HepG2 (cell line): ENCODE data around the gene NODAL. TPM values are rescaled to one million over a fixed set of nuclear protein-coding genes. Genes with fewer than 3 reads are reported as not detected.

ENCODE experiments used
- ATAC-seq: fragments of 200-7000 bp; cut with Tn5 transposase; 3 replicates; pipeline ENCODE4 v1.9.1; 2020; ENCODE audit warnings: mild to moderate bottlenecking, moderate library complexity
- BruUV-seq: library from RNA; stranded (reverse); fragments of 400-500 nt; replicated peaks from 2 replicates; lab custom pipeline; 2021; lab: Mats Ljungman, UMichigan
- CTCF ChIA-PET: fragments of 300-600 bp; formaldehyde crosslinking; extraction: SDS; loops from one replicate; lab custom pipeline; 2021; ENCODE audit warnings: low total read pairs, inconsistent platforms, low intra/inter-chr PET ratio; lab: Yijun Ruan, JAX
- POLR2A ChIA-PET: fragments of 350-600 bp; sonication (Branson Sonifier 250); formaldehyde crosslinking; loops from one replicate; lab custom pipeline; 2020; ENCODE audit warnings: antibody characterized with exemption, inconsistent platforms; lab: Yijun Ruan, JAX
- DNase-seq: peaks from one replicate; pipeline ENCODE4 v3.0.0-alpha.2; 2015; ENCODE audit warnings: low spot score
- FAIRE-seq: peaks from 3 replicates; lab custom pipeline; 2011; peaks lifted over from hg19 to GRCh38; lab: Jason Lieb, UNC
- H2AFZ ChIP-seq: one replicate; pipeline ENCODE4 v1.6.1; 2011; ENCODE audit warnings: low read length, inconsistent platforms
- H3K27ac ChIP-seq: fragments of 300-600 bp; 3 replicates; pipeline ENCODE4 v1.8.0; 2011; ENCODE audit warnings: mixed run types, mild to moderate bottlenecking, mixed read lengths, low read length, inconsistent platforms; ENCODE audit not compliant: insufficient read depth; ENCODE audit errors: extremely low read length
- H3K27me3 ChIP-seq, 2 experiments: fragments of 200-600 bp in 1 of 2; 2 replicates in 1 of 2; 3 replicates in 1 of 2; pipeline versions ENCODE4 v1.6.0 to v1.8.0; 2011; ENCODE audit warnings: low read length in 2 of 2, mild to moderate bottlenecking in 2 of 2, moderate library complexity in 2 of 2, inconsistent platforms in 1 of 2; ENCODE audit not compliant: insufficient read depth in 2 of 2, control insufficient read depth in 1 of 2
- H3K36me3 ChIP-seq, 2 experiments: fragments of 200-600 bp in 1 of 2; replicated peaks in 1 of 2; 2 replicates in 1 of 2; 3 replicates in 1 of 2; pipeline versions ENCODE4 v1.5.1 to v1.8.0; 2011; ENCODE audit warnings: low read length in 2 of 2, inconsistent platforms in 1 of 2; ENCODE audit not compliant: insufficient read depth in 2 of 2, control insufficient read depth in 1 of 2
- H3K4me1 ChIP-seq: 2 replicates; pipeline ENCODE4 v1.5.1; 2012; ENCODE audit warnings: low read length, inconsistent platforms; ENCODE audit not compliant: insufficient read depth
- H3K4me2 ChIP-seq: 2 replicates; pipeline ENCODE4 v1.6.0; 2011; ENCODE audit warnings: low read depth, low read length, inconsistent platforms
- H3K4me3 ChIP-seq, 3 experiments: fragments of 200-600 bp in 1 of 3; sonication (generic), shearing (Covaris generic) in 1 of 3; replicated peaks in 1 of 3; 2 replicates each; pipeline ENCODE4 v1.5.1; 2011 to 2016; ENCODE audit warnings: low read length in 3 of 3, inconsistent platforms in 2 of 3, low read depth in 2 of 3, mild to moderate bottlenecking in 2 of 3, control low read depth in 1 of 3, mixed read lengths in 1 of 3; ENCODE audit not compliant: insufficient read depth in 1 of 3
- H3K79me2 ChIP-seq: one replicate; pipeline ENCODE4 v1.6.1; 2011; ENCODE audit warnings: low read length, inconsistent platforms; ENCODE audit not compliant: insufficient read depth
- H3K9ac ChIP-seq: 2 replicates; pipeline ENCODE4 v1.6.0; 2011; ENCODE audit warnings: mild to moderate bottlenecking, low read depth, low read length, inconsistent platforms; ENCODE audit not compliant: insufficient read depth
- H3K9me3 ChIP-seq: 2 replicates; pipeline ENCODE4 v1.5.1; 2012; ENCODE audit warnings: mild to moderate bottlenecking, low read length
- H4K20me1 ChIP-seq: 2 replicates; pipeline ENCODE4 v1.6.0; 2011; ENCODE audit warnings: inconsistent platforms, mild to moderate bottlenecking, low read length, moderate library complexity; ENCODE audit not compliant: insufficient read depth
- FOXK1 ChIP-seq: sonication (generic); formaldehyde crosslinking; IDR thresholded peaks from 2 replicates; pipeline ENCODE4 v1.4.0; 2020; ENCODE audit warnings: low read depth, missing genetic modification reagents, borderline replicate concordance
- SKI ChIP-seq: fragments of 450-650 bp; IDR thresholded peaks from one replicate; pipeline ENCODE4 v1.6.1; 2018; ENCODE audit warnings: mild to moderate bottlenecking; ENCODE audit not compliant: partially characterized antibody
- SOX13 ChIP-seq, 3 experiments: fragments of 450-650 bp in 1 of 3; sonication (generic) in 1 of 3; formaldehyde crosslinking in 1 of 3; IDR thresholded peaks in 2 of 3; conservative IDR thresholded peaks in 1 of 3; 2 replicates each; pipeline versions ENCODE4 v1.5.0 to v1.6.1; 2016 to 2020; ENCODE audit warnings: antibody characterized with exemption in 1 of 3, mild to moderate bottlenecking in 1 of 3, missing compliant biosample characterization in 1 of 3, missing genetic modification reagents in 1 of 3, moderate library complexity in 1 of 3
- SOX5 ChIP-seq: IDR thresholded peaks from 2 replicates; pipeline ENCODE4 v1.6.1; 2016; ENCODE audit warnings: borderline replicate concordance
- SOX6 ChIP-seq, 2 experiments: fragments of 450-650 bp in 1 of 2; sonication (generic) in 1 of 2; formaldehyde crosslinking in 1 of 2; IDR thresholded peaks; 2 replicates each; pipeline versions ENCODE4 v1.4.0 to v1.6.1; 2017 to 2020; ENCODE audit warnings: antibody characterized with exemption in 1 of 2, mild to moderate bottlenecking in 1 of 2, missing genetic modification reagents in 1 of 2
- TFAP4 ChIP-seq: sonication (generic); IDR thresholded peaks from 2 replicates; pipeline ENCODE4 v1.6.1; 2016; ENCODE audit warnings: low read depth, borderline replicate concordance
- WGBS: methylation state at CpG from one replicate; pipeline ENCODE4 v1.1.6; 2017; ENCODE audit warnings: low lambda C conversion rate; 5-methylcytosine and 5-hydroxymethylcytosine counted together
- in situ Hi-C: cut with HindIII; loops from 2 replicates; pipeline ENCODE4 v1.10.0; 2017; ENCODE audit warnings: low pct_unique_long_range_greater_than_20kb; ENCODE audit not compliant: extremely low pct_ligation_motif_present
- intact Hi-C: fragments of 100-400 bp; cut with micrococcal nuclease; formaldehyde crosslinking; loops from one replicate; pipeline ENCODE4 v1.10.0; 2022; ENCODE audit not compliant: unreplicated experiment
- polyA plus RNA-seq, 8 experiments: library from polyadenylated mRNA; depleted of rRNA in 3 of 8; stranded (reverse) in 7 of 8; unstranded in 1 of 8; fragments of >200 nt; fragmentation: Illumina TruSeq in 4 of 8; extraction: Trizol in 4 of 8; gene quantifications; 2 replicates each; pipeline versions ENCODE4 v1.2.1 to v1.2.3, GENCODE V29; 2011 to 2016; ENCODE audit warnings: low read depth in 4 of 8, missing spikeins in 1 of 8, mixed read lengths in 1 of 8; ENCODE audit not compliant: insufficient read depth in 1 of 8
- total RNA-seq, 5 experiments: library from RNA; depleted of rRNA; stranded (reverse); fragments of >200 nt; fragmentation: Illumina TruSeq; extraction: Trizol; gene quantifications; 2 replicates each; pipeline ENCODE4 v1.2.3, GENCODE V29; 2016; ENCODE audit warnings: low read depth in 1 of 5

NODAL gene
- total and polyA plus RNA-seq, 2 of the 13 experiments (the other 11 are each of a cell fraction or from before 2014, with no cell fraction given): not detected

- CTCF ChIA-PET: no interaction called here
- Histone ChIP-seq H3K27ac (no peak overlapping the region), H3K4me2 (no peak overlapping the region), H3K9me3 (no peaks in the 10 kb centered on the region), H3K9ac (no peak overlapping the region), H4K20me1 (no peaks in the 10 kb centered on the region), H2AFZ (no peak overlapping the region), H3K27me3 (no peaks in the 10 kb centered on the region), H3K4me1 (peaks cover 29% of the 10 kb centered on the region), H3K79me2 (no peaks in the 10 kb centered on the region), H3K4me3 (no peak overlapping the region), H3K36me3 (peaks cover 0 to 2% of the 10 kb centered on the region in 2 experiments; a peak in 1 of 5 replicates)
- FAIRE-seq: peak; percentile 34
- in situ Hi-C loops: no loop called here
- no peak for TF ChIP-seq SKI
- TF ChIP-seq SOX13 (IDR thresholded peaks at IDR 0.05): no peak
- peak in 1 of 2 experiments; percentile 72; a peak in 2 of 4 replicates for TF ChIP-seq SOX13 (CRISPR knock-in tag; conservative IDR thresholded peaks at IDR 0.05 in 1 of 2, IDR thresholded peaks at IDR 0.05 in 1 of 2)
- TF ChIP-seq FOXK1 (CRISPR knock-in tag): no peak
- no peak for TF ChIP-seq SOX6 (IDR thresholded peaks at IDR 0.05)
- peak; percentile 48; the same call in 1 of the 2 replicates for TF ChIP-seq SOX6 (CRISPR knock-in tag; IDR thresholded peaks at IDR 0.05)
- TF ChIP-seq TFAP4: peak; percentile 76; the same call in 1 of the 2 replicates
- peak; percentile 74 for TF ChIP-seq SOX5 (CRISPR knock-in tag)
- no TSS peak for BruUV-seq
- WGBS: 36% methylated on average over 4 of the region's 4 CpGs
- intact Hi-C loops: loop anchor here (5.0 kb wide), 1 partner anchor 50 kb away; the partner anchor contains the start of gene LRRC20
- POLR2A ChIA-PET: interaction anchor here (2.5 kb wide), 1 partner anchor 27 kb away, joined by 32 read pairs; the partner anchor contains the start of gene EIF4EBP2
- peak; percentile 57 for DNase-seq
- peak; percentile 59 for ATAC-seq
Measured at GRCh38 chr10:70432101-70432500, 9.4 kb downstream of the NODAL start.
